Measurements from ENCODE around the gene BHMT. TPM values are rescaled to one million over a fixed set of nuclear protein-coding genes. Genes with fewer than 3 reads are reported as not detected.

BHMT gene
- total RNA-seq: not detected in 2 replicates
- polyA plus RNA-seq (2012): 0.24 TPM

- no peak for DNase-seq (ENCODE audit: low read depth)
These were observed at the start of gene BHMT for GRCh38 chr5:79111387-79111959. BHMT (plus strand) TSS chr5:79111809; CDS start chr5:79111886, 77 bp downstream.

GRCh38 chr5:79062436-79062835 lies 49.2 kb upstream of the BHMT start:
- DNase-seq (ENCODE audit: low read depth): no peak

GRCh38 chr5:79069488-79070349 lies 41.9 kb upstream of the BHMT start, which contains the start of the genes BHMT2 and DMGDH:
BHMT2 (plus strand) TSS chr5:79069767; CDS start chr5:79069783, 16 bp downstream.
DMGDH (minus strand) TSS chr5:79069674; CDS start chr5:79069620, 54 bp downstream.
- DNase-seq (ENCODE audit: low read depth): peak; percentile 51

- DNase-seq (ENCODE audit: low read depth): no peak
These were observed 41.3 kb upstream of the BHMT start for GRCh38 chr5:79070350-79070667.

- no peak for DNase-seq (ENCODE audit: low read depth)
These were observed 37.0 kb upstream of the BHMT start for GRCh38 chr5:79074641-79075040.

GRCh38 chr5:79075646-79076426 lies 35.8 kb upstream of the BHMT start:
- no peak for DNase-seq (ENCODE audit: low read depth)

GRCh38 chr5:79076819-79077218 lies 34.8 kb upstream of the BHMT start:
- DNase-seq (ENCODE audit: low read depth): no peak

- no peak for DNase-seq (ENCODE audit: low read depth)
These were observed 33.8 kb upstream of the BHMT start for GRCh38 chr5:79077680-79078365.

GRCh38 chr5:79080804-79081203 lies 30.8 kb upstream of the BHMT start:
- DNase-seq (ENCODE audit: low read depth): no peak

- no peak for DNase-seq (ENCODE audit: low read depth)
These were observed 29.8 kb upstream of the BHMT start for GRCh38 chr5:79081779-79082178.

GRCh38 chr5:79086116-79086515 lies 25.5 kb upstream of the BHMT start:
- DNase-seq (ENCODE audit: low read depth): peak; percentile 52

- DNase-seq (ENCODE audit: low read depth): no peak
These were observed 23.1 kb upstream of the BHMT start for GRCh38 chr5:79088507-79088906.

GRCh38 chr5:79091064-79091463 lies 20.5 kb upstream of the BHMT start:
- no peak for DNase-seq (ENCODE audit: low read depth)

- no peak for DNase-seq (ENCODE audit: low read depth)
These were observed 17.8 kb upstream of the BHMT start for GRCh38 chr5:79093762-79094161.

GRCh38 chr5:79105868-79106267 lies 5.7 kb upstream of the BHMT start:
- DNase-seq (ENCODE audit: low read depth): no peak

- no peak for DNase-seq (ENCODE audit: low read depth)
These were observed 4.4 kb upstream of the BHMT start for GRCh38 chr5:79107020-79107796.

- no peak for DNase-seq (ENCODE audit: low read depth)
These were observed 3.5 kb upstream of the BHMT start for GRCh38 chr5:79108086-79108485.

GRCh38 chr5:79108792-79109191 lies 2.8 kb upstream of the BHMT start:
- no peak for DNase-seq (ENCODE audit: low read depth)

- DNase-seq (ENCODE audit: low read depth): no peak
These were observed 1.8 kb upstream of the BHMT start for GRCh38 chr5:79109527-79110492.

Data from myocyte (in vitro differentiated cells).